ENCODE data around the gene PARVG.

DNA sequence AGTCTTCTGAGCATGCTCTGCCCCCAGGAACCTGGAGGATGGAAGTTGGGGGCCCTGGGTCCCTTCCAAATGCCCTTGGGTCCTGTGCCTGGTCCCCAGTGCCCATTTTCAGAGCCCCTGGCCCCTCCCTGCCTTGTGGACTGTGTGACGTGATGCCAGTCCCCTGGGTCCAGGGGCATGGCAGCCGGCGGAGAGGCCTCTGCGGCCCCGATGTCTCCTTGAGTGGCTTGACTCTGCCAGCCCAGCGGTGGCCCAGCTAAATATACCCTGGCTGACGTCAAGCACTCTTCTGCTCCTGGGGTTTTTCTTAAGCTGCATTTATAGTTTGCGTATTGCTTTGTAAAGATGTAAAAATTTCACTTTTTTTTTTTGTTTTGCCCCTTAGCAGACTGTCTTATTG is 35.2 kb upstream of the PARVG start:
- TF ChIP-seq, protein P1, sequence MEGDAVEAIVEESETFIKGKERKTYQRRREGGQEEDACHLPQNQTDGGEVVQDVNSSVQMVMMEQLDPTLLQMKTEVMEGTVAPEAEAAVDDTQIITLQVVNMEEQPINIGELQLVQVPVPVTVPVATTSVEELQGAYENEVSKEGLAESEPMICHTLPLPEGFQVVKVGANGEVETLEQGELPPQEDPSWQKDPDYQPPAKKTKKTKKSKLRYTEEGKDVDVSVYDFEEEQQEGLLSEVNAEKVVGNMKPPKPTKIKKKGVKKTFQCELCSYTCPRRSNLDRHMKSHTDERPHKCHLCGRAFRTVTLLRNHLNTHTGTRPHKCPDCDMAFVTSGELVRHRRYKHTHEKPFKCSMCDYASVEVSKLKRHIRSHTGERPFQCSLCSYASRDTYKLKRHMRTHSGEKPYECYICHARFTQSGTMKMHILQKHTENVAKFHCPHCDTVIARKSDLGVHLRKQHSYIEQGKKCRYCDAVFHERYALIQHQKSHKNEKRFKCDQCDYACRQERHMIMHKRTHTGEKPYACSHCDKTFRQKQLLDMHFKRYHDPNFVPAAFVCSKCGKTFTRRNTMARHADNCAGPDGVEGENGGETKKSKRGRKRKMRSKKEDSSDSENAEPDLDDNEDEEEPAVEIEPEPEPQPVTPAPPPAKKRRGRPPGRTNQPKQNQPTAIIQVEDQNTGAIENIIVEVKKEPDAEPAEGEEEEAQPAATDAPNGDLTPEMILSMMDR (IDR thresholded peaks at IDR 0.05; ENCODE audit: borderline replicate concordance, extremely low read depth, low read length, poor library complexity, severe bottlenecking): no peak
- no peak for TF ChIP-seq EZH2 (IDR thresholded peaks at IDR 0.05; ENCODE audit: borderline replicate concordance, low read depth, low read length, severe bottlenecking)

Data from DND-41 (cell line).